Activated naive CD4-positive, alpha-beta T cell treated with anti-CD3 and anti-CD28 coated beads, Interleukin-2, amount 50 U/mL, for 72 hours (primary cell): Measurements from ENCODE around the gene SERPINA1. TPM values are rescaled to one million over a fixed set of nuclear protein-coding genes. Genes with fewer than 3 reads are reported as not detected.

Source experiments
- ATAC-seq, 2 donors: fragments of 150-1000 bp; cut with Tn5 transposase; 2 replicates each; pipeline ENCODE4 v1.10.0; 2021; ENCODE audit warnings: mild to moderate bottlenecking in 2 of 2, moderate library complexity in 2 of 2
- DNase-seq, 2 donors: peaks; one replicate each; pipeline ENCODE4 v3.0.0; 2021 to 2022; ENCODE audit warnings: low spot score in 2 of 2
- H3K27ac Mint-ChIP-seq, 2 donors: one replicate each; pipeline ENCODE4 v1.8.0; 2022; ENCODE audit warnings: mild to moderate bottlenecking in 2 of 2, mixed read lengths in 2 of 2
- H3K36me3 Mint-ChIP-seq, 2 donors: one replicate each; pipeline ENCODE4 v1.8.0; 2022; ENCODE audit warnings: mixed read lengths in 2 of 2
- H3K9me3 Mint-ChIP-seq, 2 donors: one replicate each; pipeline ENCODE4 v1.8.0; 2022; ENCODE audit warnings: mixed read lengths in 2 of 2
- total RNA-seq, 2 donors: library from RNA; stranded (reverse); gene quantifications; one replicate each; pipeline ENCODE4 v1.2.3, GENCODE V29; 2022

SERPINA1 gene
- total RNA-seq, 2 donors from 2014 or later, result 1.5 to 29.9 TPM

DNA sequence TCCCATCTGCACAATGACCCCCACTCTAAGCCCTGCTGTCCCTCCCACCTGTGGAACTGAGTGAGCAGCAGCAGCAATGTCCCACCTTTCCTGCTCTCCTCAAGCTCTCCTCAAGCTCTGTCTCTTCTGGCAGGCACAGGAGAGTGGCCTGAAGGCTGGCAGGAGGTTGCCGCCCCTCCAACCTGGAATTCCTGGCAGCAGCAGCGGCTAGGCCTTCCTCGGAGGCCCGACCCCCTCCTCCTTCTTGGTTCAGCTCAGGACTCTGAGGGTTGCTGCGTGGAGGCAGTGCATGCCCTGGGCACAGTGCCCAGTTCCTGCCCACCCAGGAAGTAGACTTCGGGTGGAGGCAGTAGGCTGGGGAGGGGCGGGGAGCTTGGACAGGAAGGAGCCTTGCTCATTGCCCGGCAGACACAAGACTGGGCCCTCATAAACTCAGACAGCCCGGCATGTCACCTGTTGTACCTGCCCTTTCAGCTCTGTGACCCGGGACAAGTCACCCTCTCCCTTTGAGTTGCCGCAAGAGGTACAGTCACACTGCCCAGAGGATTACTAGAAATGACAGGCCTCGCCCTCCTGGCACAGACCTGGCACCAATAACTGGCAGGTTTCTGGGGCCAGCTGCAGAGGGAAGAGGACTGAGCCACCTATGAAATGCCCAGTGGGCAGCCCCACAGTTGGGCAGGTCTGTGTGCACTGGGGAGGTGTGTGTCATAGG, 2.1 kb upstream of the SERPINA1 start:
- no peak for DNase-seq
- peak overlapping the region; percentile 57 to 87 for H3K27ac Mint-ChIP-seq
- ATAC-seq, result peak in 1 of 2 donors; percentile 43
- peaks cover 0 to 5% of the 10 kb centered on the region in 2 donors for H3K9me3 Mint-ChIP-seq
- H3K36me3 Mint-ChIP-seq, result peaks cover 0 to 4% of the 10 kb centered on the region in 2 donors

DNA sequence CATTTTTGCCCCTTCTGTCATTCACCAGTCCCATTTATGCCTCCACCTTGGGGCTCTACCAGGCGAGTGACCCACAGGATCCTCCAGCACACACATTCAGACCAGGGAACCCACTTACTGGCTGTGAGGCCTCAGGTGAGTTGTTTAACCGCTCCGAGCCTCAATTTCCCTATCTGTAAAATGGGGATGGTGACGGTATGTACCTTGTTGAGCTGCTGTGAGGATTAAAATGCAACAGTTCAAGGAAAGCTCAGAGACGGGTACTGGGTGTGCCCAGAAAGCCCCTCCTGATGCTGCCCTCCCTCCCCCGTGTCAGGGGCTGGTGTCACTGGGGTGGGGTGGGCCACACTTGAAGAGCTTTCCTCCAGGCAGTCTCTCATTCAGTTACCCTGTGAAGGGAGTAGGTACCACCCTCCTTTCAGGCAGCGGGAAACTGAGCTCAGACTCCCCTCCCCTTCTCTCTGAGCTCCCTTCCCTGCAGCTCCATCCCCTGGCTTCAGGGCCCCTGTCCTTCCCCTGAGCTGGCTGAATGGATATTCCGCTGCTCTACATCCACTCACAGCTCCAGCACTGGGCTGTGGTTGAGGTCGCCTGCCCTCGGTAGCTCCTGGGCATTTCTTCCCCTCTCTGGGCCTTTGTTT, 1.4 kb upstream of the SERPINA1 start:
- DNase-seq (no peak), ATAC-seq (no peak)
- Mint-ChIP-seq H3K36me3 (peaks cover 0 to 4% of the 10 kb centered on the region in 2 donors), H3K27ac (peak overlapping the region in 1 of 2 donors; percentile 87), H3K9me3 (peaks cover 0 to 5% of the 10 kb centered on the region in 2 donors)

DNA sequence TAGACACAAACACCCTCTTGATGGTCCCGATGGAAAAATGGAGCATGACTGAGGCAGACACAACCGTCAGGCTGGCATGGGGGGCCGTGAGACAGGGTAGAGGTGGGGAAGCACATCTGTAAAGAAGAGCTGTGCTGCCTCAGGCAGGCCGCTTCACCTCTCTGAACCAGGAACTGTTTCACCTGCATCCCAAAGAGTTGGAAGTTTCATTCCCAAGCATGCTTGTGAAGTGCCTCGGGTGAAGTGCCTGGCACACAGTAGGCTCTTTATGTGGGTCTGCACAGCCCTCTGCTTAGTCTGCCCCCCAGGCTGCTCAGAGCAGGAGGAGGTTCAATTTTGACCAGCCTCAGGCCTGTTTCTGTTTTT, 685 bp upstream of the SERPINA1 start:
- H3K27ac Mint-ChIP-seq, result peak overlapping the region in 1 of 2 donors; percentile 62
- ATAC-seq (no peak), DNase-seq (no peak)

DNA sequence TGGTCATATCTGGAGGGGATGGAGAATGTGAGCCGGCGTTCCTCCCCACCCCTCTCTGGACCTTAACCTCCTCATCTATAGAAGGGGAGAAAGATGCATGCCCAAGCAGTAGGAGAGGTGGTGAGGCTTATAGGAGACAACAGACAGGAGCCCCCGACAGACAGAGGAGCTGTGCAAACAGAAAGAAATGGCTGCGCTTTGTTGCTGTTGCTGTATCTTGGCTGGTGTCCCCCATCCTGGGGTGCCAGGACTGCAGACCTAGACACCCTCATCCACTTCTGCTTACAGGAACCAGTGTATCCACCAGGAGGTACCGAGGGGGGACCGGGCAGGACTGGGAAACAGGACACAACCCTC, 397 bp downstream of the SERPINA1 start:
- H3K27ac Mint-ChIP-seq, result no peak overlapping the region
- ATAC-seq (no peak), DNase-seq (peak in 1 of 2 donors; percentile 45)
- H3K36me3 Mint-ChIP-seq, result no peaks in the 10 kb centered on the region
- no peaks in the 10 kb centered on the region for H3K9me3 Mint-ChIP-seq

More for the DNA sequence above, 685 bp upstream of the SERPINA1 start:
- Mint-ChIP-seq H3K36me3 (peaks cover 0 to 3% of the 10 kb centered on the region in 2 donors), H3K9me3 (peaks cover 0 to 4% of the 10 kb centered on the region in 2 donors)

DNA sequence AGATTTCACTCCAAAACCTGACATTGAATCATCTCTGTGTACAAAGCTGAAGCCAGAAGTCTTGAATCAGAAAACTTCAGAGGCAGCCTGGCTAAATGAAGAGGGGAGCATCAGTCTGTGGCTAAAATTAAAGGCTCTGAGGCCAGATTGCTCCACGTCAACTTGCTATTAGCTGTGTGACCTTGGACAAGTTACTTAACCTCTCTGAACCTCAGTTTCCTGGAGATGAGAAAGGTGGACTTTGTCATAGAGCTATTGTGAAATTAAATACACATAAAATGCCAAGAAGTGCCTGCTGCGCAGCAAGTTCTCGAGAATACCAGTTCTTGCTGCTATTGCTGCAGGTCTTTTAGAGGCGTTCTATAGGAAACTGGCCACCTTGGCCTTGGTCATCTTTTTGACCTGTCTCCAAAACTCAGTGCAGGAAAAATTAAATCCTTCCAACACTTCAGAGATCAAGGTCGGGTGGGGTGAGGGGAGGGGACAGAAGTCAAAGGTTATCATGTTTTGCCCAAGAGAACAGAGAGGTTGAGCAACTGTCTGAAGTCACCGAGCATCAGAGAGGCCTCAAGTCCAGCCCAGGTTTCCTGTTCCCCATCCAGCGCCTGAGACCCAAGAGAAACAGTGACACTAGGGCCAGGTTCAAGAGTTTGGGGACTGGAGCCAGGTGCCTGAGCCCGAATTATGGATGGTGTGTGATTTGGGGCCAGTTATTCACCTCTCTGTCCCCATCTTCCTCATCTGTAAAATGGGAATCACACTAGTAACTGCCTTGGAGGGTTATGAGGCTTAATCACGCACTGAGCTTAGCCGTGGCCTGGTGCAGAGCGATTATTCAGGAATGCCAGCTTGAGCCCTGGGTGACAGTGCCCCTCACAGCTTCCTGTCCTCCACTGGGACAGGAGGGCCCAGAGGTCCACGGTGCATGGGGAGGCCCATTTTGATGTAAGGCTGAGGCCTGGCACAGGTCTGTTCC, 1.1 kb downstream of the SERPINA1 start:
- ATAC-seq, result no peak
- peak in 1 of 2 donors; percentile 21 for DNase-seq
- no peaks in the 10 kb centered on the region for H3K9me3 Mint-ChIP-seq
- no peak overlapping the region for H3K27ac Mint-ChIP-seq
- no peaks in the 10 kb centered on the region for H3K36me3 Mint-ChIP-seq

DNA sequence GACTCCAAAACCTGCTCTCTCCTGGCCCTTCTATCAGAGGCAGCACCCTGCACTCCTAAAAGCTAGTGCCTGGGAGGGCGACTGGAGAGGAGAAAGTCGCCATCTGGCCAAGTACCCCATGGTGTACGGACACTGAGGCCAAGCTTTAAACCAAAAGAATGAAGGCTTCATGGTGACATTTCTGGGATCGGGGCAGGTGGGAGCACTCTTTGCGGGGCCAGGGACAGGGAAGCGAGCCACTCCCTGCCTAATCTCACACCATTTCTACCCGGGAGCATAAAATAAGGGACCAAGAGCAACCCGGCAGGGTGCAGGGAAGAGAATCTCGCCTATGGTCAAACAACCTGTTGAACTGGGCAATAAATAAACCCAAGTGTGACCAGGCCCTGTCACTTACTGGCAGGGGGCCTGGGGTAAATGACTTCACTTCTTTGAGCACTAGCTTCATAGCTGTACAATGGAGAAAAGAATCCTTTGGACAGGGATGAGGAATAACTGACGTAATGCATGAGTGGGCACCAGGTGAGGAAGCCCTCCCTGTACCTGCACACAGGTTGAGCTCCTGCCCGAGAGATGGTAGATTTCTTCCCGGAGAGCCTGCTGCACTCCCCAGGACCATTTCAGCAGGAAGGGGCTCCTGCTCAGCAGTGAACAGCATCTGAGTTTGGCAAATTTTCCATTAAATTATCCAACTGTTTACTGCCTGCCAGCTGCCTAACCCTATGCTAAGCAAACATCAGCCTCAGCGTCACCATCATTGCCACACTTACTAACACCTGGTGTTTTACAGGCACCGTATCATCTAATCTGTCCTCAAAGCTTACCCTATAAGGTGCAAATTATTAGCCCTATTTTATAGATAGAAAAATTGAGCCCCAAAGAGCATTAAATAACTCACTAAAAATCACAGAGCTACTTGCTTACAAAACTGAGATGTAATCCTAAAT, 2.0 kb downstream of the SERPINA1 start:
- DNase-seq, result peak in 1 of 2 donors; percentile 47
- ATAC-seq, result no peak
- Mint-ChIP-seq H3K27ac (peak overlapping the region in 1 of 2 donors; percentile 55), H3K36me3 (no peaks in the 10 kb centered on the region), H3K9me3 (no peaks in the 10 kb centered on the region)

DNA sequence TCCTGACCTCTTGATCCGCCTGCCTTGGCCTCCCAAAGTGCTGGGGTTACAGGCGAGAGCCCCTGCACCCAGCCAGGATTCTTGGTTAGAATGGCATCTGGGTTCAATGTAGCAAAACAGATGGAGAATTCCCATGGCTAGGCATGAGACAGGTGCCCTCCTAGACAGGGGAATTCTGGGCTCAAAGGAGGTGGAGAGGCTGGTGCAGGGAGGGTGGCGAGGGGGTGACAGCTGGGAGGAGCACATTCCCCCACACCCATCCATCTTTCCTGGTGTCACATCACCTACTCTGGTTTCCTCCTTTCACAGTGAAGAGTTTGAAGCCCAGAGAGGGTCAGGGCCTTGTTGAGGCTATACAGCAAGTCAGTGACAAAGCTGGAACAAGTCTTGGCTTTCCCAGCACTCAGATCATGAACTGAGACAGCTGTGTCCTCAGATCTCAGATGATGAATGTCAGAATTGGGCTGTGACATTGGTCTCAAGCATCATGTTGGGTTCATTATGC, 2.8 kb downstream of the SERPINA1 start:
- no peak overlapping the region for H3K27ac Mint-ChIP-seq
- no peak for DNase-seq
- no peaks in the 10 kb centered on the region for H3K36me3 Mint-ChIP-seq
- no peaks in the 10 kb centered on the region for H3K9me3 Mint-ChIP-seq
- ATAC-seq, result no peak

DNA sequence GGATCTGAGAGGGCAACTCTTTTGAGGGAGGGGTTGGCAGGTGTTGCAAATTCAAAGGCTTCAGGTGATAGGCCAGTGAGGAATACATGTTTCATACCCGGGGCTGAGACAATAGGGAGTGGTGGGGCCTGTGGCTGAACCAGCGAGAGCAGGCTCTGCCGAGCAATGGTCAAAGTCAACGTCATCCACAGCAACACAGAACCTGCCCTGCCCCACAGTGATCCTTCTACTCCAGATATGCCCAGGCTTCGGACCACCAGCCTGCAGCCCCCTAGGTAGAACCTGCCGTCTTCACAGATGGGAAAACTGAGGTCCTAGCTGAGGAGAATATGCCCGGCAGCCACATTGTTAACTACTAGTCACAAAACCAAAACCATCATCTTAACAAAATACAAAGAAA, 4.1 kb downstream of the SERPINA1 start:
- Mint-ChIP-seq H3K36me3 (no peaks in the 10 kb centered on the region), H3K27ac (no peak overlapping the region), H3K9me3 (no peaks in the 10 kb centered on the region)
- ATAC-seq (no peak), DNase-seq (peak in 1 of 2 donors; percentile 21)

DNA sequence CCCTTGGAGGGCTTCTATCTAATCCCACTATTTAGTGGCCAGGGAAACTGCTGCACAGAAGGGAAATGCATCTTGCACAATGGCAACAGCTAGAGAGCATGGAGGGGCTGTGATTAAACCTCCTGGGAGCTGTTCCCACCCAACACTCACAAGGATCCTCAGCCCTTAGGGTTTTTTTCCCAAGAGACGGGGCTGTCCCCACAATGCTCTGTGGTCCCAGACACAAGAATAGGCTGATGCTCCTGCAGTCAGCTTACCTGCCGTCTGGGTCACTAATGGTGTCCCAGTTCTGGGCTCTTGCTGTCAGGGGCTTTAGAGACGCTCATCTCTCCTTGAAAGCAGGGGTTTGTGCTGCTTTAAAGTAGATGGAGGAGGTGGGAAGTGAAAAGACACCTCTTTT, 4.6 kb downstream of the SERPINA1 start:
- DNase-seq, result peak in 1 of 2 donors; percentile 4
- no peak for ATAC-seq
- H3K27ac Mint-ChIP-seq, result no peak overlapping the region
- H3K36me3 Mint-ChIP-seq, result no peaks in the 10 kb centered on the region
- no peaks in the 10 kb centered on the region for H3K9me3 Mint-ChIP-seq

DNA sequence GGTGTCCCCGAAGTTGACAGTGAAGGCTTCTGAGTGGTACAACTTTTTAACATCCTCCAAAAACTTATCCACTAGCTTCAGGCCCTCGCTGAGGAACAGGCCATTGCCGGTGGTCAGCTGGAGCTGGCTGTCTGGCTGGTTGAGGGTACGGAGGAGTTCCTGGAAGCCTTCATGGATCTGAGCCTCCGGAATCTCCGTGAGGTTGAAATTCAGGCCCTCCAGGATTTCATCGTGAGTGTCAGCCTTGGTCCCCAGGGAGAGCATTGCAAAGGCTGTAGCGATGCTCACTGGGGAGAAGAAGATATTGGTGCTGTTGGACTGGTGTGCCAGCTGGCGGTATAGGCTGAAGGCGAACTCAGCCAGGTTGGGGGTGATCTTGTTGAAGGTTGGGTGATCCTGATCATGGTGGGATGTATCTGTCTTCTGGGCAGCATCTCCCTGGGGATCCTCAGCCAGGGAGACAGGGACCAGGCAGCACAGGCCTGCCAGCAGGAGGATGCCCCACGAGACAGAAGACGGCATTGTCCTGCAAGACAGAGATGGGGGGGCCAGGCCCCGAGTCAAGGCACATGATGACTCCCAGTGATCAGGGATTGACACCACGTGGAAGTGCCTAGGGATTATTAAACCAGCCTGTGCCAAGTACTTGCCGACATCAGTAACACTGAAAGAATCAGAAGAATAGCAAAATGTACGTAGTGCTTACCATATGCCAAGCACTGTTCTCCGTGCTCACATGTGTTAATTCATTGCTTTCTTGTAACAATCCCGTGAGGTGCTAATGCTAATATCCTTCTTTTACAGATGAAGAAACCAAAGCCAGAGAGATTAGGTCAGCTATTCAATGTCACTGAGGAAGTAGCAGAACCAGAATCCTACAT, 5.4 kb downstream of the SERPINA1 start:
- no peaks in the 10 kb centered on the region for H3K9me3 Mint-ChIP-seq
- no peak overlapping the region for H3K27ac Mint-ChIP-seq
- no peaks in the 10 kb centered on the region for H3K36me3 Mint-ChIP-seq
- ATAC-seq (no peak), DNase-seq (peak in 1 of 2 donors; percentile 26)

DNA sequence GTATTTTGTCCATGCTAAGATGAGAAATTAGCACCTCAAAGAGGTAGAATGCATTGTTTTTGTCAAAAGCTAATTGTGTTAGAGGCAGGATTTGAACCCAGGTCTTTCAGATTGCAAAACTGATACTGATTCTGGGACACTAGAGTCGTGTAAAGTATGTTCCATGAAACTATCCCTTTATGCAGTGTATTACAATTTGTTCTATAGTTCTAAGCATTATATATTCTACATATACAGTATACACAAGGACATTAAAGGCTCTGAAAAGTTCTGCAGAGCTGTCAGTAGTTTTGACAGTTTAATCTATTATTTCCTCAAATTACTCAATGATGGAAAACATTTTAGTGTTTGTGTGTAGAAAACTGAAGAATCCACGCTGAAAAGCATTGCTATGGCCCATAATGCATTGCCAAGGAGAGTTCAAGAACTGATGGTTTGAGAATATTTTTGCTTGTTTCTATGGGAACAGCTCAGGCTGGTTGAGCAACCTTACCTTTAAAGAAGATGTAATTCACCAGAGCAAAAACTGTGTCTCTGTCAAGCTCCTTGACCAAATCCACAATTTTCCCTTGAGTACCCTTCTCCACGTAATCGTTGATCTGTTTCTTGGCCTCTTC, 6.2 kb downstream of the SERPINA1 start:
- no peaks in the 10 kb centered on the region for H3K9me3 Mint-ChIP-seq
- H3K36me3 Mint-ChIP-seq, result no peaks in the 10 kb centered on the region
- no peak overlapping the region for H3K27ac Mint-ChIP-seq
- ATAC-seq, result no peak
- DNase-seq, result no peak

DNA sequence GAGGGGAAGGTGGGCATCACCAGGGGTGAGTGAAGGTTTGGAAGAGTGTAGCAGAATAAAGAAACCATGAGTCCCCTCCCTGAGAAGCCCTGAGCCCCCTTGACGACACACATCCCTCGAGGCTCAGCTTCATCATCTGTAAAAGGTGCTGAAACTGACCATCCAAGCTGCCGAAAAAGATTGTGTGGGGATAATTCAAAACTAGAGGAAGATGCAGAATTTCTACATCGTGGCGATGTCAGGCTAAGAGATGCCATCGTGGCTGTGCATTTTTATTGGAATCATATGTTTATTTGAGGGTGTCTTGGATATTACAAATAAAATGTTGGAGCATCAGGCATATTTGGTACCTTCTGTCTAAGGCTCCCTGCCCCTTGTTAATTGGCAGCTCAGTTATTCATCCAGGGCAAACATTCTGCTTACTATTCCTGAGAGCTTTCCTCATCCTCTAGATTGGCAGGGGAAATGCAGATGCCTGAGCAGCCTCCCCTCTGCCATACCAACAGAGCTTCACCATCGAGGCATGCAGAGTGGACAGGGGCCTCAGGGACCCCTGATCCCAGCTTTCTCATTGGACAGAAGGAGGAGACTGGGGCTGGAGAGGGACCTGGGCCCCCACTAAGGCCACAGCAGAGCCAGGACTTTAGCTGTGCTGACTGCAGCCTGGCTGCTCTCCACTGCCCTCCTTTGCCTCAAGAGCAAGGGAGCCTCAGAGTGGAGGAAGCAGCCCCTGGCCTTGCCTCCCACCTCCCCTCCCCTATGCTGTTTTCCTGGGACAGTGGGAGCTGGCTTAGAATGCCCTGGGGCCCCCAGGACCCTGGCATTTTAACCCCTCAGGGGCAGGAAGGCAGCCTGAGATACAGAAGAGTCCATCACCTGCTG, 7.0 kb downstream of the SERPINA1 start:
- H3K27ac Mint-ChIP-seq, result peak overlapping the region; percentile 67 to 74
- H3K36me3 Mint-ChIP-seq, result no peaks in the 10 kb centered on the region
- ATAC-seq (no peak), DNase-seq (peak in 1 of 2 donors; percentile 35)
- H3K9me3 Mint-ChIP-seq, result no peaks in the 10 kb centered on the region

DNA sequence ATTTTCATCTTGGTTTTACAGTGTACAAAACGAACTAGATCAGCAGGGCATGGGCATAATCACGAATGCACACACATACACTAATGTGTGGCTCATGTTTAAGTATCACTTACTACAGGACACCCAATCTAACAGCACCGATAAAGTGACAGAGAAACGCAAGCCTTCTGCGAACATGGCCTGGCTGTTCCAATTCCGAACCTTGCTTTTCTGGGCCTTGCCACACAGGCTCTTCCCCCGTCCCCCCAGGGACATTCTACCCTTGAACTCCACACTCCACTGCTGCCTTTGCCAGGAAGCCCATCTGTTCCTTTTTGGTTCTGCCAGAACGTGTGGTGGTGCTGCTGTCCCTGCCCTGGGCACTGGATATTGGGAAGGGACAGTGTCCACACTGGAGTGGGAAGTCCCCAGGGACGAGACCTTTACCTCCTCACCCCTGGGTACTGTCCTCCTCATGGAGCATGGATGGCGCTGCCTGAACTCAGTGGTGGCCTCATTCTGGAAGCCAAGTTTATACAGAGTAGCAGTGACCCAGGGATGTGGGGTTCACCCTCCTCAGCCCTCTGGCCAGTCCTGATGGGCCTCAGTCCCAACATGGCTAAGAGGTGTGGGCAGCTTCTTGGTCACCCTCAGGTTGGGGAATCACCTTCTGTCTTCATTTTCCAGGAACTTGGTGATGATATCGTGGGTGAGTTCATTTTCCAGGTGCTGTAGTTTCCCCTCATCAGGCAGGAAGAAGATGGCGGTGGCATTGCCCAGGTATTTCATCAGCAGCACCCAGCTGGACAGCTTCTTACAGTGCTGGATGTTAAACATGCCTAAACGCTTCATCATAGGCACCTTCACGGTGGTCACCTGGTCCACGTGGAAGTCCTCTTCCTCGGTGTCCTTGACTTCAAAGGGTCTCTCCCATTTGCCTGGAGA, 7.9 kb downstream of the SERPINA1 start:
- ATAC-seq (peak; percentile 46 to 73), DNase-seq (peak in 1 of 2 donors; percentile 57)
- H3K9me3 Mint-ChIP-seq, result no peaks in the 10 kb centered on the region
- H3K27ac Mint-ChIP-seq, result peak overlapping the region; percentile 67 to 74
- no peaks in the 10 kb centered on the region for H3K36me3 Mint-ChIP-seq
